GM12878 (cell line): ENCODE results near the gene TRAF3IP1. TPM values are rescaled to one million over a fixed set of nuclear protein-coding genes. Genes with fewer than 3 reads are reported as not detected.

ENCODE experiments used
- ATAC-seq: fragments of 200-7000 bp; cut with Tn5 transposase; 3 replicates; pipeline ENCODE4 v1.9.1; 2020; ENCODE audit warnings: mild to moderate bottlenecking, moderate library complexity
- BruUV-seq: library from RNA; stranded (reverse); fragments of 400-500 nt; replicated peaks from 2 replicates; lab custom pipeline; 2021; lab: Mats Ljungman, UMichigan
- CTCF ChIA-PET: fragments of 300-600 bp; sonication (Branson Sonifier 250); formaldehyde crosslinking; extraction: SDS; loops from one replicate; lab custom pipeline; 2021; ENCODE audit warnings: inconsistent platforms; lab: Yijun Ruan, JAX
- POLR2A ChIA-PET: fragments of 350-600 bp; formaldehyde crosslinking; extraction: SDS; loops from one replicate; lab custom pipeline; 2021; ENCODE audit warnings: inconsistent platforms; lab: Charles Lee
- RAD21 ChIA-PET: fragments of 300-600 bp; sonication (Branson Sonifier 250); formaldehyde crosslinking; loops from one replicate; lab custom pipeline; 2023; ENCODE audit warnings: antibody characterized with exemption; ENCODE audit not compliant: unreplicated experiment; lab: Charles Lee
- SMC1A ChIA-PET: fragments of 300-600 bp; sonication (Branson Sonifier 250); formaldehyde crosslinking; loops from one replicate; lab custom pipeline; 2023; ENCODE audit not compliant: unreplicated experiment, uncharacterized antibody; lab: Charles Lee
- DNase-seq: peaks from one replicate; pipeline ENCODE4 v3.0.0-alpha.2; 2011; ENCODE audit warnings: low read depth, low spot score
- FAIRE-seq: peaks from 3 replicates; lab custom pipeline; 2011; peaks lifted over from hg19 to GRCh38; lab: Jason Lieb, UNC
- H2AFZ ChIP-seq: 2 replicates; pipeline ENCODE4 v1.6.0; 2011; ENCODE audit warnings: low read depth, low read length, control low read depth; ENCODE audit not compliant: control insufficient read depth
- H3K27ac ChIP-seq: 2 replicates; pipeline ENCODE4 v1.5.1; 2011; ENCODE audit warnings: control low read depth; ENCODE audit not compliant: control insufficient read depth, insufficient read depth
- H3K27me3 ChIP-seq, 2 experiments: replicated peaks in 1 of 2; 2 replicates each; pipeline versions ENCODE4 v1.6.0 to v1.6.1; 2011; ENCODE audit warnings: low read length in 1 of 2; ENCODE audit not compliant: control insufficient read depth in 2 of 2, insufficient read depth in 2 of 2
- H3K36me3 ChIP-seq, 2 experiments: 2 replicates each; pipeline ENCODE4 v1.5.1; 2011; ENCODE audit warnings: low read length in 1 of 2; ENCODE audit not compliant: control insufficient read depth in 2 of 2, insufficient read depth in 2 of 2
- H3K4me1 ChIP-seq: 2 replicates; pipeline ENCODE4 v1.6.1; 2011; ENCODE audit warnings: mild to moderate bottlenecking, low read length, moderate library complexity, mixed read lengths; ENCODE audit not compliant: control insufficient read depth, insufficient read depth
- H3K4me2 ChIP-seq: 2 replicates; pipeline ENCODE4 v1.6.0; 2011; ENCODE audit warnings: control low read depth; ENCODE audit not compliant: control insufficient read depth, insufficient read depth
- H3K4me3 ChIP-seq: fragments of 200-600 bp; sonication (generic); 2 replicates; pipeline ENCODE4 v1.5.1; 2016
- H3K79me2 ChIP-seq: 2 replicates; pipeline ENCODE4 v1.6.0; 2011; ENCODE audit warnings: low read length; ENCODE audit not compliant: control insufficient read depth, insufficient read depth
- H3K9ac ChIP-seq: 2 replicates; pipeline ENCODE4 v1.8.0; 2011; ENCODE audit warnings: low read length, control low read depth, mixed read lengths; ENCODE audit not compliant: control insufficient read depth, insufficient read depth
- H3K9me3 ChIP-seq: replicated peaks from 3 replicates; pipeline ENCODE4 v1.5.1; 2011; ENCODE audit warnings: mild to moderate bottlenecking, low read length; ENCODE audit not compliant: control insufficient read depth, insufficient read depth
- H4K20me1 ChIP-seq: 2 replicates; pipeline ENCODE4 v1.6.0; 2011; ENCODE audit not compliant: control insufficient read depth, insufficient read depth
- ASH2L ChIP-seq: fragments of 300-600, 200-600 bp; sonication (generic); IDR thresholded peaks from 2 replicates; pipeline ENCODE4 v1.6.1; 2017; ENCODE audit warnings: low read depth, mild to moderate bottlenecking, borderline replicate concordance
- BCL3 ChIP-seq: IDR thresholded peaks from 2 replicates; pipeline ENCODE4 v1.6.1; 2011; ENCODE audit warnings: borderline replicate concordance, low read depth, mild to moderate bottlenecking, moderate library complexity, low read length; ENCODE audit not compliant: insufficient read depth, poor library complexity, severe bottlenecking
- CEBPB ChIP-seq, 2 experiments: fragments of 150-350 bp in 1 of 2; IDR thresholded peaks; 2 replicates each; pipeline ENCODE4 v1.6.1; 2012 to 2014; ENCODE audit warnings: low read depth in 2 of 2, low read length in 2 of 2, borderline replicate concordance in 1 of 2, inconsistent platforms in 1 of 2
- CHD2 ChIP-seq: IDR thresholded peaks from 2 replicates; pipeline ENCODE4 v1.6.1; 2011; ENCODE audit warnings: low read depth, low read length, improper control_type of control experiment, borderline replicate concordance
- FOS ChIP-seq: IDR thresholded peaks from 3 replicates; pipeline ENCODE4 v1.6.1; 2011; ENCODE audit warnings: borderline replicate concordance; ENCODE audit not compliant: insufficient read length; ENCODE audit errors: extremely low read depth
- FOXM1 ChIP-seq: IDR thresholded peaks from 2 replicates; pipeline ENCODE4 v1.6.1; 2012; ENCODE audit warnings: low read depth, mild to moderate bottlenecking, inconsistent platforms, low read length, moderate library complexity
- JUND ChIP-seq: IDR thresholded peaks from 2 replicates; pipeline ENCODE4 v1.6.1; 2012; ENCODE audit warnings: low read depth, mild to moderate bottlenecking, low read length, improper control_type of control experiment, moderate library complexity
- POLR2A ChIP-seq: IDR thresholded peaks from 2 replicates; pipeline ENCODE4 v1.6.1; 2011; ENCODE audit warnings: low read depth, mild to moderate bottlenecking, low read length
- SREBF1 ChIP-seq: IDR thresholded peaks from 2 replicates; pipeline ENCODE4 v1.6.1; 2012; ENCODE audit warnings: mild to moderate bottlenecking, low read length
- USF2 ChIP-seq: IDR thresholded peaks from 2 replicates; pipeline ENCODE4 v1.6.1; 2011; ENCODE audit warnings: low read depth, low read length, improper control_type of control experiment, borderline replicate concordance
- WGBS: methylation state at CpG from one replicate; pipeline ENCODE4 v1.1.6; 2016; ENCODE audit warnings: low lambda C conversion rate; ENCODE audit not compliant: insufficient replicate concordance, insufficient coverage; ENCODE audit errors: missing lambda C conversion rate; 5-methylcytosine and 5-hydroxymethylcytosine counted together
- in situ Hi-C: fragments of 300-500 bp; cut with MboI; formaldehyde crosslinking; loops from 9 replicates; pipeline ENCODE4 v1.14.3; 2018; ENCODE audit warnings: mixed read lengths
- intact Hi-C: fragments of 100-400 bp; cut with micrococcal nuclease; formaldehyde crosslinking; loops from one replicate; pipeline ENCODE4 v1.14.2; 2022; ENCODE audit not compliant: unreplicated experiment
- polyA plus RNA-seq, 11 experiments: library from polyadenylated mRNA; depleted of rRNA in 4 of 11; unstranded in 6 of 11; stranded (reverse) in 5 of 11; fragments of >200 nt; fragmentation: Nextera tagmentation in 4 of 11; fragmentation: Illumina TruSeq in 1 of 11; extraction: Ambion mirVana in 4 of 11; extraction: Trizol in 1 of 11; gene quantifications; 1 replicate in 1 of 11; 2 replicates in 10 of 11; pipeline versions ENCODE4 v1.2.1 to v1.2.3, GENCODE V29; 2011 to 2016; ENCODE audit warnings: inconsistent platforms in 2 of 11, missing spikeins in 2 of 11, low read depth in 1 of 11
- small RNA-seq: library from RNA; depleted of rRNA; stranded (forward); fragments of <200 nt; gene quantifications from one replicate; pipeline ENCODE3, GENCODE V24; 2014
- total RNA-seq, 4 experiments: library from RNA; depleted of rRNA in 3 of 4; stranded (reverse); fragments of >200 nt in 3 of 4; fragmentation: Illumina TruSeq in 1 of 4; extraction: Trizol in 1 of 4; gene quantifications; 2 replicates each; pipeline versions ENCODE4 v1.2.1 to v1.2.3, GENCODE V29; 2013 to 2021

TRAF3IP1 gene
- total and polyA plus RNA-seq, 10 of the 15 experiments (the other 5 are each of a cell fraction or from before 2014, with no cell fraction given), result 1.6 to 7.5 (median 3.6) TPM

GRCh38 chr2:238450440-238450861, 130.1 kb downstream of the TRAF3IP1 start:
- in situ Hi-C loops, result no loop called here
- no TSS peak for BruUV-seq
- Histone ChIP-seq H3K4me1 (no peaks in the 10 kb centered on the region), H3K36me3 (peaks cover 19 to 33% of the 10 kb centered on the region in 2 experiments)
- CTCF ChIA-PET, result no interaction called here
- POLR2A ChIA-PET, result no interaction called here
- TF ChIP-seq CEBPB (IDR thresholded peaks at IDR 0.05; ENCODE audit: borderline replicate concordance in 1 of 2, low read depth in 2 of 2, low read length in 2 of 2) (no peak), FOS (no peak), FOXM1 (no peak), BCL3 (no peak), POLR2A (no peak), SREBF1 (no peak), CHD2 (no peak), JUND (no peak), ASH2L (no peak), USF2 (no peak)
- TF ChIP-seq, all 136 proteins: peak for 0
- no peak overlapping the region for H3K27ac ChIP-seq
- RAD21 ChIA-PET, result no interaction called here
- WGBS, result 98% methylated on average over 11 of the region's 11 CpGs
- no peak overlapping the region for H3K4me3 ChIP-seq
- ATAC-seq, result no peak
- no peak overlapping the region for H3K9ac ChIP-seq
- no peak overlapping the region for H2AFZ ChIP-seq
- no peaks in the 10 kb centered on the region for H3K79me2 ChIP-seq
- H3K27me3 ChIP-seq, result no peaks in the 10 kb centered on the region
- no peaks in the 10 kb centered on the region for H4K20me1 ChIP-seq
- intact Hi-C loops, result no loop called here
- DNase-seq, result no peak
- FAIRE-seq, result no peak
- H3K9me3 ChIP-seq, result no peaks in the 10 kb centered on the region; the same call in 2 of the 3 replicates
- SMC1A ChIA-PET, result no interaction called here
- H3K4me2 ChIP-seq, result no peak overlapping the region

Small RNA genes within 50 kb of the gene (small RNA-seq; reads per million reads assigned to genes)
- gene RNU6-234P, result not detected

Other genes with a start within 250 kb of the TRAF3IP1 start
- gene ESPNL, start 220.2 kb upstream of the TRAF3IP1 start, total RNA-seq (2014; rRNA removed), result 0.49 and 0.56 TPM in 2 replicates
- 0.14 and 0.18 TPM in 2 replicates for gene ESPNL, start 220.2 kb upstream of the TRAF3IP1 start, total RNA-seq (2014; rRNA removed; fragmentation: Illumina TruSeq; extraction: Trizol)
- 0.32 and 0.41 TPM in 2 replicates for gene ESPNL, start 220.2 kb upstream of the TRAF3IP1 start, total RNA-seq (2021)
- 0.56 and 0.94 TPM in 2 replicates for gene ESPNL, start 220.2 kb upstream of the TRAF3IP1 start, polyA plus RNA-seq (2011; rRNA removed)
- gene ESPNL, start 220.2 kb upstream of the TRAF3IP1 start, polyA plus RNA-seq (2014; fragmentation: Illumina TruSeq; extraction: Trizol), result 0.12 TPM in 1 of 2 replicates, not detected in the other
- gene ESPNL, start 220.2 kb upstream of the TRAF3IP1 start, polyA plus RNA-seq (2014; fragmentation: Nextera tagmentation; extraction: Ambion mirVana), result not detected
- gene ESPNL, start 220.2 kb upstream of the TRAF3IP1 start, polyA plus RNA-seq (2014; rRNA removed), result 0.36 and 0.39 TPM in 2 replicates
- gene ESPNL, start 220.2 kb upstream of the TRAF3IP1 start, polyA plus RNA-seq (2016; fragmentation: Nextera tagmentation; extraction: Ambion mirVana), result under 1 TPM in 1 of 2 experiments, not detected in 1; 0.05 TPM
- 0.05 TPM in 1 of 2 replicates, not detected in the other for gene KLHL30, start 181.8 kb upstream of the TRAF3IP1 start, total RNA-seq (2014; rRNA removed)
- gene KLHL30, start 181.8 kb upstream of the TRAF3IP1 start, total RNA-seq (2014; rRNA removed; fragmentation: Illumina TruSeq; extraction: Trizol), result not detected in 2 replicates
- gene KLHL30, start 181.8 kb upstream of the TRAF3IP1 start, total RNA-seq (2021), result 0.05 TPM in 1 of 2 replicates, not detected in the other
- gene KLHL30, start 181.8 kb upstream of the TRAF3IP1 start, polyA plus RNA-seq (2011; rRNA removed), result not detected in 2 replicates
- gene KLHL30, start 181.8 kb upstream of the TRAF3IP1 start, polyA plus RNA-seq (2014; fragmentation: Illumina TruSeq; extraction: Trizol), result not detected in 2 replicates
- gene KLHL30, start 181.8 kb upstream of the TRAF3IP1 start, polyA plus RNA-seq (2014; fragmentation: Nextera tagmentation; extraction: Ambion mirVana), result not detected
- not detected in 2 replicates for gene KLHL30, start 181.8 kb upstream of the TRAF3IP1 start, polyA plus RNA-seq (2014; rRNA removed)
- under 1 TPM in 1 of 2 experiments, not detected in 1; 0.03 TPM for gene KLHL30, start 181.8 kb upstream of the TRAF3IP1 start, polyA plus RNA-seq (2016; fragmentation: Nextera tagmentation; extraction: Ambion mirVana)
- gene ERFE, start 161.5 kb upstream of the TRAF3IP1 start, total RNA-seq (2014; rRNA removed), result not detected in 2 replicates
- gene ERFE, start 161.5 kb upstream of the TRAF3IP1 start, total RNA-seq (2014; rRNA removed; fragmentation: Illumina TruSeq; extraction: Trizol), result not detected in 2 replicates
- gene ERFE, start 161.5 kb upstream of the TRAF3IP1 start, total RNA-seq (2021), result not detected in 2 replicates
- gene ERFE, start 161.5 kb upstream of the TRAF3IP1 start, polyA plus RNA-seq (2011; rRNA removed), result not detected in 2 replicates
- not detected in 2 replicates for gene ERFE, start 161.5 kb upstream of the TRAF3IP1 start, polyA plus RNA-seq (2014; fragmentation: Illumina TruSeq; extraction: Trizol)
- not detected for gene ERFE, start 161.5 kb upstream of the TRAF3IP1 start, polyA plus RNA-seq (2014; fragmentation: Nextera tagmentation; extraction: Ambion mirVana)
- gene ERFE, start 161.5 kb upstream of the TRAF3IP1 start, polyA plus RNA-seq (2014; rRNA removed), result not detected in 2 replicates
- gene ERFE, start 161.5 kb upstream of the TRAF3IP1 start, polyA plus RNA-seq (2016; fragmentation: Nextera tagmentation; extraction: Ambion mirVana), result not detected
- gene ILKAP, start 116.8 kb upstream of the TRAF3IP1 start, total RNA-seq (2014; rRNA removed), result 30.2 and 30.8 TPM in 2 replicates
- 22.9 and 24.0 TPM in 2 replicates for gene ILKAP, start 116.8 kb upstream of the TRAF3IP1 start, total RNA-seq (2014; rRNA removed; fragmentation: Illumina TruSeq; extraction: Trizol)
- 42.2 and 44.5 TPM in 2 replicates for gene ILKAP, start 116.8 kb upstream of the TRAF3IP1 start, total RNA-seq (2021)
- gene ILKAP, start 116.8 kb upstream of the TRAF3IP1 start, polyA plus RNA-seq (2011; rRNA removed), result 39.2 and 46.5 TPM in 2 replicates
- gene ILKAP, start 116.8 kb upstream of the TRAF3IP1 start, polyA plus RNA-seq (2014; fragmentation: Illumina TruSeq; extraction: Trizol), result 23.7 and 30.2 TPM in 2 replicates
- 10 to 100 TPM in 1 of 2 experiments, 1 to 10 TPM in 1; 4.2 to 11.2 TPM for gene ILKAP, start 116.8 kb upstream of the TRAF3IP1 start, polyA plus RNA-seq (2014; fragmentation: Nextera tagmentation; extraction: Ambion mirVana)
- 55.8 and 65.3 TPM in 2 replicates for gene ILKAP, start 116.8 kb upstream of the TRAF3IP1 start, polyA plus RNA-seq (2014; rRNA removed)
- 10 to 100 TPM; 63.8 to 64.8 TPM for gene ILKAP, start 116.8 kb upstream of the TRAF3IP1 start, polyA plus RNA-seq (2016; fragmentation: Nextera tagmentation; extraction: Ambion mirVana)
- 1.4 and 1.5 TPM in 2 replicates for gene HES6, start 80.5 kb upstream of the TRAF3IP1 start, total RNA-seq (2014; rRNA removed)
- 0.23 and 0.67 TPM in 2 replicates for gene HES6, start 80.5 kb upstream of the TRAF3IP1 start, total RNA-seq (2014; rRNA removed; fragmentation: Illumina TruSeq; extraction: Trizol)
- 1.7 and 1.8 TPM in 2 replicates for gene HES6, start 80.5 kb upstream of the TRAF3IP1 start, total RNA-seq (2021)
- gene HES6, start 80.5 kb upstream of the TRAF3IP1 start, polyA plus RNA-seq (2011; rRNA removed), result 0.33 and 0.61 TPM in 2 replicates
- 0.21 TPM in 1 of 2 replicates, not detected in the other for gene HES6, start 80.5 kb upstream of the TRAF3IP1 start, polyA plus RNA-seq (2014; fragmentation: Illumina TruSeq; extraction: Trizol)
- under 1 TPM; 0.11 to 0.15 TPM for gene HES6, start 80.5 kb upstream of the TRAF3IP1 start, polyA plus RNA-seq (2014; fragmentation: Nextera tagmentation; extraction: Ambion mirVana)
- gene HES6, start 80.5 kb upstream of the TRAF3IP1 start, polyA plus RNA-seq (2014; rRNA removed), result 1.2 and 2.5 TPM in 2 replicates
- gene HES6, start 80.5 kb upstream of the TRAF3IP1 start, polyA plus RNA-seq (2016; fragmentation: Nextera tagmentation; extraction: Ambion mirVana), result 1 to 10 TPM in 1 of 2 experiments, under 1 TPM in 1; 1.00 to 1.1 TPM
- gene PER2, start 31.9 kb upstream of the TRAF3IP1 start, total RNA-seq (2014; rRNA removed), result 6.4 and 8.7 TPM in 2 replicates
- gene PER2, start 31.9 kb upstream of the TRAF3IP1 start, total RNA-seq (2014; rRNA removed; fragmentation: Illumina TruSeq; extraction: Trizol), result 4.1 and 4.5 TPM in 2 replicates
- 11.1 and 15.1 TPM in 2 replicates for gene PER2, start 31.9 kb upstream of the TRAF3IP1 start, total RNA-seq (2021)
- gene PER2, start 31.9 kb upstream of the TRAF3IP1 start, polyA plus RNA-seq (2011; rRNA removed), result 2.9 and 4.7 TPM in 2 replicates
- gene PER2, start 31.9 kb upstream of the TRAF3IP1 start, polyA plus RNA-seq (2014; fragmentation: Illumina TruSeq; extraction: Trizol), result 3.8 and 4.9 TPM in 2 replicates
- gene PER2, start 31.9 kb upstream of the TRAF3IP1 start, polyA plus RNA-seq (2014; fragmentation: Nextera tagmentation; extraction: Ambion mirVana), result 1 to 10 TPM; 1.5 to 2.6 TPM
- 4.2 and 5.7 TPM in 2 replicates for gene PER2, start 31.9 kb upstream of the TRAF3IP1 start, polyA plus RNA-seq (2014; rRNA removed)
- 1 to 10 TPM; 4.4 to 5.5 TPM for gene PER2, start 31.9 kb upstream of the TRAF3IP1 start, polyA plus RNA-seq (2016; fragmentation: Nextera tagmentation; extraction: Ambion mirVana)
- 18.4 and 30.0 TPM in 2 replicates for gene ASB1, start 106.4 kb downstream of the TRAF3IP1 start, total RNA-seq (2014; rRNA removed)
- gene ASB1, start 106.4 kb downstream of the TRAF3IP1 start, total RNA-seq (2014; rRNA removed; fragmentation: Illumina TruSeq; extraction: Trizol), result 13.7 and 16.3 TPM in 2 replicates
- gene ASB1, start 106.4 kb downstream of the TRAF3IP1 start, total RNA-seq (2021), result 31.2 and 34.2 TPM in 2 replicates
- gene ASB1, start 106.4 kb downstream of the TRAF3IP1 start, polyA plus RNA-seq (2011; rRNA removed), result 13.7 and 22.7 TPM in 2 replicates
- gene ASB1, start 106.4 kb downstream of the TRAF3IP1 start, polyA plus RNA-seq (2014; fragmentation: Illumina TruSeq; extraction: Trizol), result 9.5 and 17.4 TPM in 2 replicates
- gene ASB1, start 106.4 kb downstream of the TRAF3IP1 start, polyA plus RNA-seq (2014; fragmentation: Nextera tagmentation; extraction: Ambion mirVana), result 10 to 100 TPM in 1 of 2 experiments, 1 to 10 TPM in 1; 5.2 to 16.2 TPM
- gene ASB1, start 106.4 kb downstream of the TRAF3IP1 start, polyA plus RNA-seq (2014; rRNA removed), result 31.2 and 37.3 TPM in 2 replicates
- 10 to 100 TPM; 28.8 to 29.5 TPM for gene ASB1, start 106.4 kb downstream of the TRAF3IP1 start, polyA plus RNA-seq (2016; fragmentation: Nextera tagmentation; extraction: Ambion mirVana)